T-helper 1 cell treated with Interleukin-12 subunit alpha and Interleukin-12 subunit beta and Interleukin-4 antibody, amounts not matched to agents 30 ng/mL and 1 ng/mL, for 36 hours (primary cell): ENCODE results near the gene ENTPD2. TPM values are rescaled to one million over a fixed set of nuclear protein-coding genes. Genes with fewer than 3 reads are reported as not detected.

Experiments used
- intact Hi-C: fragments of 100-400 bp; cut with micrococcal nuclease; formaldehyde crosslinking; loops from one replicate; pipeline ENCODE4 v1.15.1; 2024
- total RNA-seq: library from RNA; stranded (reverse); gene quantifications from 2 replicates; pipeline ENCODE4 v1.2.3, GENCODE V29; 2022

Gene ENTPD2
- total RNA-seq, result not detected in 2 replicates

DNA sequence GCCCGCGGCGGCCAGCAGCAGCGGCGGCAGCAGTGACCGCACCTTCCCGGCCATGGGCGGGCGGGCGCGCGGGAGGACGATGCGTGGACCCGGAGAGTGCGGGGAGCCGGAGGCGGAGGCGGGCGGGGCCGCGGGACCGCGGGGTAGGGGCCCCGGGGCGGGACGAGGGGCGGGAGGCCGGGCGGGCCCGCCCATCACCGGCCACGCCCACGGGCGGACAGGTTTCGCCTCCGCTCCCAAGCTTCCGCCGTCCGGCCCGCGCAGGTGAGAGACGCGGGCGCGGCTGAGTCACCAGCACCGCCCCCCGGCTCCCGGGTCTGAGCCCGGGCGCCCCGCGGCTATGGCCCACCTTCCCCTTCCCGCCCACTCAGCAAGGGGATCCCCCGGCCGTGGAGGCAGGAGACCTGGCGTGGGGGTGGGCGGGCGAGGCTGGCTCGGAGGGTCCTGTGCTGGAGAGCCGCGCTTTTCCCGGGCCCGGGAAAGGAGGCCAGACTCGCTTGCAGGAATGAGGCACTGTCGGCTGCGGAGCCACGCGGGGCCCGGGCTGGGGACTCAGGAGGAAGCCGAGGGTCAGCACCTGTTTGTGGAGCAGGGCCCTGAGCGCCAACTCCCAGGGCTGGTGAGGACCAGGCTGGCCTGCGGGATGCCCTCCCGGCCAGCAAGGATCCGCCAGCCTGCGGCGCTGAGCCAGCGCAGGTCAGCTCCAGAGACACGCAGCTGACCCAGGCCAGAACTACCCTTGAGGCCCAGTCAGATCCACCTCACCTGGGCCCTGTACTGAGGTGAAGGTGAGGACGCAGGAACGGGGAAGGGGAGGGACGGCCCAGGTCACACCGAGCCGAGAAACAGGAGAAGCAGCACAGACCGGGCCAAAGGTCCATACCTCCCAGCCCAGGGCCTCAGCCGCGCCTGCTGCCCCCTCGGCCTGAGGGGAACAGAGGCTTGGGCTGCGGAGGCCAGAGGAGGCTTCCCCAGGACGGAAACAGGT lies at the start of gene ENTPD2:
Gene ENTPD2, minus strand, starts transcription at position 118 of the 988 bp plus-strand sequence. Its CDS starts 64 bp downstream, at position 54.
- intact Hi-C loops, result no loop called here

DNA sequence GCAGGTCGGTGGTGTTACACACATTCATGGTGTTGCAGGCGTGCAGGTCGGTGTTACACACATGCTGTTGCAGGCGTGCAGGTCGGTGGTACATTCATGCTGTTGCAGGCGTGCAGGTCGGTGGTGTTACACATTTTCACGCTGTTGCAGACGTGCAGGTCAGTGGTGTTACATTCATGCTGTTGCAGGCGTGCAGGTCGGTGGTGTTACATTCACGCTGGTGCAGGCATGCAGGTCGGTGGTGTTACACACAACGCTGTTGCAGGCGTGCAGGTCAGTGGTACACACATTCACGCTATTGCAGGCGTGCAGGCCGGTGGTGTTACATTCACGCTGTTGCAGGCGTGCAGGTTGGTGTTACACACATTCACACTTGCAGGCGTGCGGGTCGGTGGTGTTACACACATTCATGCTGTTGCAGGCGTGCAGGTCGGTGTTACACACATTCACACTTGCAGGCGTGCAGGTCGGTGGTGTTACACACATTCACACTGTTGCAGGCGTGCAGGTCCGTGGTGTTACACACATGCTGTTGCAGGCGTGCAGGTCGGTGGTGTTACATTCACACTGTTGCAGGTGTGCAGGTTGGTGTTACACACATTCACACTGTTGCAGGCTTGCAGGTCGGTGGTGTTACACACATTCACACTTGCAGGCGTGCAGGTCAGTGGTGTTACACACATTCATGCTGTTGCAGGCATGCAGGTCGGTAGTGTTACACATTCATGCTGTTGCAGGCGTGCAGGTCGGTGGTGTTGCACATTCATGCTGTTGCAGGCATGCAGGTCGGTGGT lies 49.5 kb upstream of the ENTPD2 start:
- intact Hi-C loops, result no loop called here

DNA sequence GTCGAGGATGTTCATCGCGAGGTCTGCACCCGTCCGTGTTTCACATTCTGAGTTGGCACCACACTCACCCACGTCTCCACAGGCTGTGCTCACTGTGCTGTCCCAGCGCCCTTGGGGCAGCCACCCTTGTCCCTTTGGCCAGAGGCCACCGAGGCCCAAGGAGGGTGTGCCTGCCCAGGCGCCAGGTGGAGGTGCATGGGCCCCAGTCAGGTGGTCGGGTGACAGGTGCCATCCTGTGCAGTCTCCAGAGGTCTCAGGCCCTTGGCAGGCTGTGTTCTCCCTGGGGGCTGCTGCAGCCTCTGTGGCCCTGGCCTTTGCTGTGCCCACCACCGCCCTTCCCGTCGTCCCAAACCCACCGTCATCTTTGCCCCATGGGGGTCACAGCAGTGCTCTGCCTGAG lies 45.4 kb upstream of the ENTPD2 start:
- intact Hi-C loops, result no loop called here

DNA sequence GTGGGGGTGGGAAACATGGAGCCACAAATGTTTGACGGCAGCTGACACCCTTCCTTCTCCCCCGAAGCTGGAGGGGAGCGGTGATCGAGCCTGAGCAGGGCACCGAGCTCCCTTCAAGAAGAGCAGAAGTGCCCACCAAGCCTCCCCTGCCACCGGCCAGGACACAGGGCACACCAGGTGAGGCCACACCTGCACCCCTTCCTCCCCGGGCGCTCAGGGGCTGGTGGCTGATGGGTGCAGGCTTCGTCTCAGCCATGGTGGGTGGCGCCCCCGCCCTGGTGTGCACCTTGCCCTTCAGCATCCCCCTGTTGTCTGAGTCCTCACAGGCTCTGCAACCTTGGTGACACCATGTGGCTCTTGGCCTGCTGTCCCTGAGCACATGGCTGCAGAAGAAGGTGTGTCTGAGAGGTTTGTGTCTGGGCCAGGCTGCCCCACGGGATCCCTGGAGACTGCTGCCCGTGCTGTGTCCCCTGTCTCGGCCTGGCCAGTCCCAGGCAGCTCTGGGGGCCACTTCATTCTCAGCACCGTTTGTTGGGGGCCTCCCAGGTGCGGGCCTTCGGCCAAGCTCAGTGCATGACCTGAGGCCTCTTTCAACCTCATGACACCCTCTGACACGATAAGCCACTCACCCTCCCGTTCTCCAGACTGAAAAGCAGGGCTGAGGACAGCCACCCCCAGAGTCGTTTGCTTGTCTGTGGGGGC lies 44.1 kb upstream of the ENTPD2 start:
- intact Hi-C loops, result no loop called here

DNA sequence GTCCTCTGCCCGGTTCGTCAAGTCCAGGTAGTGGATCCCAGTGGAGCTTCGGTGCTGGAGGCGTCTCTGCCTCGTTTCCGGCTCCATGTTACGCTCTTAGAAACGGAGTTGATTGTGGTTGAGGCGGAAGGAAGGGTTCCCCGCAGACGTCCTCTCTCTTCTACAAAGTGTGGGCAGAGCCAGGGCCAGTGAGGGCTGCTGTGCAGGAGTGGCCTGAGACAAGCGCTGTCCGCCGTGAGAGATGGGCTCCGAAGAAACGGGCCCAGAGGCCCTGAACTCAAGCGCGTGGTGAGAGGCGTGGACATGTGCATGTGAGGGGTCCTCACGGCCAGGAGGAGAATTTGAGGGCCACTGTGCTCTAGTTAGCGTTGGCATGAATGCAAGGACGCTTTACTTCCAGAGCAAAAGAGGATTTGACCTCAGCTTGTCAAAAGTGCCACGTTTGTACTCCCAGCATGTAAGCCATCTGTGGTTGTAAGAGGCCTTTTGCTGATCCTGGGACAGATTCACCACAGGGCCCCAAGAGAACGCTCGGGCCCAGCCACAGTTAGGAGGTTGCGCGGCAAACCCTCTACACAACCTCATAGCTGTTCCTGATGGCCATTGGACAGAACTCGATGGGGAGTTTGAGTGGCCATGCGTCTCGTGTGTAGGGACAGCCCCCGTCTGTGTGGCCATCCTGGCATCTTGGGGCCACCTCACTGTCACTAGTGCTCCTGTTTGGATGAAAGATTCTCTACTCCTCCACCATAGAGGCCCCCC lies 43.1 kb upstream of the ENTPD2 start:
- intact Hi-C loops, result loop anchor here (1.0 kb wide), 1 partner anchor 215 kb away; no protein-coding TSS in a partner anchor

DNA sequence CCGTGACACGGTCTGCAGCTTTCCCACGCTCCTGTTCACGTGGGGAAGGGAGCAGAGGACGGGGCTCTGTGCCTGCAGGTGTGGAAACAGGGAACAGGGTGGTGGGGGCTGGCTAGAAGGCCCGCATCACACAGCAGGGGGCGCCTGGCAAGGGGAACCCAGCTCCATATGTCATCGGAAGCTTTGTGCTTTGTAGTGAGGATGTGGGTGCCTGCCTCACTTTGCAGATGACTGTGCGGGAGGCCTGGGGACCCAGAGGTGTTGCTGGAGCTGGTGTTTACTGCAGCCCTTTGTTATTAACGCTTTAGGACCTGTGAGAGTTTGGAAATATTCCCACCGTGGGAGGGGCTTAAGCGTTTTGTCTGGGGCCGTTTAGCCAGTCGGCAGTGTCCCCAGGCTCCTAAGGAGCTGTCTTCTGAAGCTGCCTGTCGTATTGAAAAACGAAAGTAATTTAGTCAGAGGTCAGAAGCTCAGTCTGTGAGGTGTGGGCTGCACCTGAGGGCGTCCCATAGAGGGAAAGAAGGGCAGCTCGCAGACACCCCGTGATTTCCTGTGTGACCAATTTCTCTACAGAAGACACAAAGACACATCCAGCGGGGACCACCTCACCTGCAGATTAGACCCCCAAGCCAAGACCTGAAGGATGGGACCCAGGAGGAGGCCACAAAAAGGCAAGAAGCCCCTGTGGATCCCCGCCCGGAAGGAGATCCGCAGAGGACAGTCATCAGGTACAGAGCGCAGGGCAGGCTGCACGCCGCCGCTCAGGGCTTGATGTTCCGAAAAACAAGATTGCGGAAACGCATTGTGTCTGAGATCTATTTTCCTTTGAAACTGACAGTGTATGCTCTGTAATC lies 42.0 kb upstream of the ENTPD2 start:
- intact Hi-C loops, result loop anchor here (1.0 to 2.0 kb wide), 8 partner anchors 9 to 305 kb away; partner anchors contain the start of genes DPP7, RNF224, SAPCD2 and TMEM141

DNA sequence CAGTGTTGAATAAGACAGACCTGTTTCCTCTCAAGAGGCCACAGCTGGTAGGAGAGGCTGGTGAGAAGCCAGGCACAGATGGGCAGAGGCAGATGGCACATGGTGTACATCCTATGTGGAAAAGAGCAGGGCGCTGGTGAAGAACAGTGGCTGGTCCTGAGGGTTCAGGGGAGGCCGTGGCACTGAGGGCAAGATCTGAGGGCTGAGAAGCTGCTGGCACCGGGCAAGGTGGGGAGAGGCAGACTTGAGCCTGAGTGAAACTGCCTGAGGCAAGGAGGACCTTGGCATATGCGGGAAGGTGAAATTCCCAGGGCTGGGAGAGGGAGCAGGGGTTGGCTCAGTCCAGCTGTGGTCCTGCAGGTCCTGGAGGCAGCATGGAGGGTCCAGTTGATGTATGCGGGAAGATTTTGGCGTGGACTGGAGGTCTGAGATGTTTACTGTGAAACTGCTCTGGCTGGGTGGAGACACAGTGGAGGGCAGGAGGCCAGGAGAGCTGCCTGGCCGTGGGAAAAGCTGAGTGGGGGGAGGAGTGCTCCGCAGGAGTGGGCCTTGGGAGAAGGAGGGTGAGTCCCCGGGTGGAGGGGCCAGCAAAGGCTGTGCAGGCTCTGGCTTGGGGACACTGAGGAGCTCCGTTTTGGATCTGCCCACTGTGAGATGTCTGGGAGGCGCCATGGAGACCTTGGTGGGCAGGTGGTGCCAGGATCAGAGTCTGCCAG lies 35.5 kb upstream of the ENTPD2 start:
- intact Hi-C loops, result loop anchor here (5.0 to 10.0 kb wide), 3 partner anchors 97 to 465 kb away; partner anchors contain the start of genes MRPL41, PAXX, PNPLA7 and TRAF2

DNA sequence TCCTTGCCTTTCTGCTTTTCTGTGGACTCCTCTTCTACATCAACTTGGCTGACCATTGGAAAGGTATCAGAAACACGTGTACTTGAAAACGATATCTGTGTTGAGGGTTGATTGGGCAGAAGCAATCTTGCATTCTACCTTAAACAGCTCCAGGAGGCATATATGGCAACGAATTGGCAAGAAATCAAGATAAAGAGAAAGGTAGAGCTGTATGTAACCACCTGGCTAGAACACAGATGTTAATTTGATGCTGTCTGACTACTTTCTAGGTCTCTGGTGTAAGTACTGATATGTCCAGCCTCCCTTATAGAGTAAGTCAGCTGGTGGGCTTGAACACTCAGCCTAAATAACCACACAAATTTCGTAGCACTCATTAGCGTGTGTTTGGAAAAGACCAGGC lies 34.3 kb upstream of the ENTPD2 start:
- intact Hi-C loops, result loop anchor here (5.0 to 10.0 kb wide), 3 partner anchors 96 to 467 kb away; partner anchors contain the start of genes MRPL41, PAXX, PNPLA7 and TRAF2

DNA sequence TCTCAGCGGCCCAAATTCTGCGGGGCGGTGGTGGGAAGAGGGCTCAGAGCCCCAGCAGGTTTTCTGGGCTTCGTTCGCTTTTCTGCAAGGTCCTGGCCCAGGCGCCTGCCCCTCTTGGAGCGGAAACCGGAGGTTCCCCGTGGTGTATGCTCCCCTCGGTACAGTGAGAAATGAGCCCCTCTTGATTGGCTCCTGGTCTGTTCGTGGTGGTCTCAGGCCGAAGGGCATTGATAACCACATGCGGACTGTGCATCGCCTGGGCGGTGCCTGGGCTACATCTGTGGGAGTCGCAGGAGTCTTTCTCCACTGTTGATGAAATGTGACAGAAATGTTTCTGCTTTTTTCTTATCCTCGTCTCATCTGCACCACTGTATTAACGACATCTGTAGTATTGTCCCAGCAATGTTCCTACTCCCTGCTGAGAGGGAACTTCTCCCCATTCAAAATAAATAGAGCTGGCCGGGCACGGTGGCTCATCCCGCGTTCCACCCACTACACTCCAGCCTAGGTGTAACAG lies 33.6 kb upstream of the ENTPD2 start:
- intact Hi-C loops, result loop anchor here (1.0 to 10.0 kb wide), 10 partner anchors 8 to 605 kb away; partner anchors contain the start of genes MRPL41, NDOR1, PAXX and PNPLA7

DNA sequence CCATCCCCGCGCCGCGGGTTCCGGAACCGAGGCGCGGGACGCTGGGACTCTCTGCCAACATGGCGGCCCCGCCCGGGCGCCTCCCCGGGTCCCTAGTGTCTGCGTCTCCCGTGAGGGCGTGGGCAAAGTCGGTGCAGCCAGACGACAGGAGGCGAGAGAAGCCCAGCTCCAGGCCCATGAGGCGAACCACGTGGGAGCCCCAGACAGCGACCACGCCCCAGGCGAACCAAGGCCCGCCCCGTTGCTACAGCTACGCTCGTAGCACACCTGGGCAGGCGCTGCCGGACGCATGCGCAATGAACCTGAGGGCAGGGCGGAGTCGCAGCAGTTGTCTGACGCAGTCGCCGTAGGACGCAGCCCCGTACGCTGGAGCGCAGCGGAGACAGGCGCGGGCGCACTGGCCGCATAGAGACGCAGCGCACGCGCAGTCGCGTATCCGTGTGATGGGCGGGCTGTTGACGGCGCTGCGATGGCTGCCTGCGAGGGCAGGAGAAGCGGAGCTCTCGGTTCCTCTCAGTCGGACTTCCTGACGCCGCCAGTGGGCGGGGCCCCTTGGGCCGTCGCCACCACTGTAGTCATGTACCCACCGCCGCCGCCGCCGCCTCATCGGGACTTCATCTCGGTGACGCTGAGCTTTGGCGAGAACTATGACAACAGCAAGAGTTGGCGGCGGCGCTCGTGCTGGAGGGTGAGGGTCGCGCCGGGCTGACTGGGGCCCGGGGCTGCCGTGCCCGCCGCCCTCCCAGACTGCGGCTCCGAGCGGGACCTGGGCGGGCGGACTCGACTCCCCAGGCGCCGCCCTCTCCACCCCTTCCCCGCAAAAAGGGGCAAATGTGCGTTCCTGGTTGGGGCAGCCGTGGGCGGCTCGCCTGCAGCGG lies 32.9 kb upstream of the ENTPD2 start, which contains the start of gene MAN1B1:
Gene MAN1B1, plus strand, starts transcription at position 455 of the 878 bp plus-strand sequence. Its CDS starts 15 bp downstream, at position 470.
- intact Hi-C loops, result loop anchor here (1.0 to 10.0 kb wide), 19 partner anchors 9 to 604 kb away; partner anchors contain the start of genes FBXW5, MRPL41, NDOR1 and NELFB

DNA sequence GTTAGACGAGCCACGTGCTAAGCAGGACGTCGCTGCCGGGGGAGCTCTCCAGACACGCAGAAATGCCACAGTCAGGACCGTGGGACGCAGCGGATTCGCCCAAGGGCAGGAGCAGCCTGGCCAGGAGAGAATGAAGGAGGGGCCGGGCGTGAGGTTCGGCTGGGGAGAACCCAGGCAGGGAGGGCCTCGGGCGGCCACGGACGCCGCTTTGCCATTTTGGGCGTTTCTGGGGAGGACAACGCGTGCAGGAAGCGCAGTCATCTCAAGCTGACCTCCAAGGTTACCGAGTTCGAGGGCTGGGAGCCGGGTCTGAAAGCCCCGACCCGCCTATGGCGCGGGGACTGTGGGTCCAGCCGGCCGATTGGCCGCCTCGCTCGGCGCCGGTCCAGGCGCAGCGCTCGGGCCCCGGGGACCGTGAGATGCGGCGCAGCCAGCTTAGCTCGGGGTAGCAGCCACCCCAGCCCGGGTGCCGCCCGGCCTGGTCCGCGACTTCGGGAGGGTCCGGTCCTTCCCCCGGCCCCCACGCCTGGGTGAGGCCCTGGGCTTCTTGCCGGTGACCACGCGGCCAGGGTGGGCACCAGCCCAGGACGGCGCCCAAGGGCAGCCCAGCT lies 32.2 kb upstream of the ENTPD2 start:
- intact Hi-C loops, result loop anchor here (1.0 to 10.0 kb wide), 16 partner anchors 9 to 603 kb away; partner anchors contain the start of genes FBXW5, MRPL41, NELFB and PAXX

DNA sequence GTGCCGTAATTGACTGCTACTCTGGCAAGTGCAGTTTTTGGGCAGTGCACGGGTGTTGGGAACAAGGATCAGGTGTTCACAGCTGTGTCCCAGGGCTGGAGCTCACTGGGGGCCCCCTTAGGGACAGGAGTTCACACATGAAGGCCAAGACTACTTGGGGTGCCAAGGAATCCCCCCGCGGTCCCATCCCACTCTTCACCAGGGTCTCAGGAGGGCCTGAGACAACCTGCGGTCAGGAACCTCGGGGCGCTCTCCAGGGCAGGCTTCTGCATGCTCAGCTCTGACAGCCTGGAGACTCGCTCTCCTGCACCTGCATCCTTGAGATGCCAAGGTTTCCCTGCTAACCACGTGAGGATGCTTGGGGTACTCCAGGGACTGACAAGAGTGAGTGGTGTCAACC lies 30.7 kb upstream of the ENTPD2 start:
- intact Hi-C loops, result loop anchor here (10.0 kb wide), 1 partner anchor 470 kb away; the partner anchor contains the start of genes MRPL41 and PNPLA7

DNA sequence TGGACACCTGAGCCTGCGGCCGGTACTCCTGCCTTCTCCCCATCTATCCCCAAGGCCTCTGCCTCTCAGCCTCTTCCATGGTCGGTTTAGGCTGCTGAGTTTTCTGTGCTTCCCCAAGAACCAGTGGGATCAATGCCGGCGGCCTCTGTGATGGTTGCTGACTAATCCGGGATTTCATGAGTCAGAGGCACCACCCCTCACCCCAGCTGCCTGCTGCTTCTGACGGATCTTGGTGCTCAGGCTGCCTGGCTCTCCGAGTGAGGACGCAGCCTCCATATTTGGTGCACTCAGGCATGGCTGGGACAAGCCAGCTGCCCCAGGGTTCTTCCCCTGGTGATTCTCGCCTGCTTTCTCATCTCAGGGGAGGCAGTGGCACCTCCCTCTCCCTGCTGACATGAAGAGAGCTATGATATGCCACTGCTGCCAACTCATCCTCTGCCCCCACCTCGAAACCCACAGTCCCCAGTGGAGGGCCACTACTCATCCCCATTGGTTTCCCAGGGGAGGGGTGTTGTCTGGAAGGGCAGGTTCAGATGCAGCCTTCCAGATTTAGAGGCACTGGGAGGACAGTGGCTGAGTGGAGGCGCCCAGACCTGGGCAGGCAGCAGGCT lies 29.6 kb upstream of the ENTPD2 start:
- intact Hi-C loops, result loop anchor here (10.0 kb wide), 1 partner anchor 471 kb away; the partner anchor contains the start of genes MRPL41 and PNPLA7

DNA sequence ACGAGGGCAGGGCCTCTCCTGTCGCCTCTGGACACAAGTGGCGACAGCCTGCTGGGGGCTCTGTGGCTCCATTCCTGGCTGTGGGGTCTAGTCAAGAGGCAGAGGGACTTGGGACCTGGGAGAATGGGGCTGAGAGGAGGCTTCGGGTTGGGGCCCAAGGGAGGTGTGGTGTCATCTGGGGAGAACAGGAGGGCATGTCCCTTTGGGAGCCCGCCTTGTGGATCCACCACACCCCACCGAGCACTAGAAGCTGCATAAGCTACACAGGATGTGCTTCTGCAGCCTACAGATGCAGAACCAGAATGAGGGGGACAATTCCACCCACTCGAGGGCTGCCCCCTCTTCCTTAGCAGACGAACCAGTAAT lies 29.0 kb upstream of the ENTPD2 start:
- intact Hi-C loops, result loop anchor here (10.0 kb wide), 1 partner anchor 472 kb away; the partner anchor contains the start of genes MRPL41 and PNPLA7

DNA sequence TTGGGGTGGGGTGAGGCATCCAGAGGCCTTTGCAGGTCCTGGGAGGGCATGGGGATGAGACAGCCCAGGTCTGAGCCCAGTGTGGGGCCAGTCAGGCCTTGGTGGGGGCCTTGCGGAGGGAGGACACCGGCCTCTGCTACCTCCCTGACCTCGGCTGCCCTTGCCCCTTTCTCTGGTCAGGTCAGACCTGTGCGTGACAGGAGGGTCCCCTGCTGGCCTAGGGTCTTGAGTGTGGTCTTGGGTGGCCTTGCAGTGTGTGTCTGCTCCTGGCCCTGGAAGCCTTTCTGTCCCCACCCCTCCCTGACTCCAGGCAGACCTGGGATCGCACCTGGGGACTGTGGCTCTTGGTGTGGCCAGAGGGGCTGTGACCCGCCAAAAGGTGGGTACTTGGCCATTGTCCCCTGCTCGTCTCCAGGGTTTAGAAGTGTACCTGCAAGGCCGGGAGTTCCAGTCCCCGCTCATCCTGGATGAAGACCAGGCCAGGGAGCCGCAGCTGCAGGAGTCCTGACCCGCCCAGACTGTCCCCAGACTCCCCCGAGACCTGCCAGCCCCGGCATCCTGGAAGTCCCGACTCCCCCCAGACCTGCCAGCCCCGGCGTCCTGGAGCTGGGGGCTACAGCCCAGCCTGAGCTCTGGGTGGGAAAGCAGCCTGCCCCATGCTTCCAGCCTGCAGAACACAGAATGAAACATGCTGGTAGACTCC lies 28.5 kb upstream of the ENTPD2 start:
- intact Hi-C loops, result loop anchor here (10.0 kb wide), 1 partner anchor 472 kb away; the partner anchor contains the start of genes MRPL41 and PNPLA7
